ENCODE results near the gene DAAM2. TPM values are rescaled to one million over a fixed set of nuclear protein-coding genes. Genes with fewer than 3 reads are reported as not detected.

DAAM2 gene
- total and polyA plus RNA-seq, 2 donors (not counting 1 experiment from before 2014, with no cell fraction given) = 41.5 to 48.2 TPM

DNA sequence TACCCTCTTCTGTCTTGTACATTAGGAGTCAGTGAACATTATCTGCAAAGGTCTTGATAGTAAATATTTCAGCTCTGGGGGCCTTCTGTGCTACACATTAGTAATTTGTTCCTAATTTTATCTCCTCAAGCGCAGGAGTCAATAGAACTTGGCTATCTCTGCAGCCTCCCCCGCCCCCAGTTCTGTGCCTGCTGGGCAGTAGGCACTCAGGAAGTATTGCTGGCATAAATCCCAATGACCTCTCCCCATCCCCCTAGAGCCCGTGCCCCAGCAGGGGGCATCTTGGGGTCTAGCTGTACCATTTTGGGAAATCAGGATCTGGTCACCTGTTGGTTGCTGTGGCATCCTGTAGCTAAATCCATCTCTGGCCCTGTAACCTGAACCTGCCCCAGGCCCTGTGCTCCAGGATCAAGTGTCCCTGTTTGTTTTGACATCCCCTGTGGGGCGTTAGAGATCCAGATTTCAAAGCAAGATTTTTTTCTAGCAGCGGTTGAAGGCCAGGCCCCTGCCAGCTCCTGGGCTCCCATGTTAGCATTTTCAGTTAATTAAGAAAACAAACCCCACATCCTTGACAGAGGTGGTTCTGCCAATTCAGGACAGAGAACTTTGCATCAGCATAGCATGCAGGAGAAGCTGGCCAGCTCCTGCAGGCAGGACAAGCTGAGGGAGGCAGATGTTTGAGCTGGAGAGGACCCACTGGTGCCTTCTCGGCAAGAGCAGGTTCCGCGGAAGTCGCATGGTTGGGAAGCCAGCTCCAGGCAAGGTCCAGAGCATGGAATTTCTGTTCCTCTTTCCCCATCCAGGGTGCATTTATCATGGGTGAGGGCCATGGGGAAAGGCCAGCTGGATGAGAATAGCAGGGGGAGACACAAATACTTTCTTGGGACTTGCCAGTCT, 32.1 kb downstream of the DAAM2 start:
- Histone ChIP-seq H3K9me3 (ENCODE audit: control insufficient read depth, insufficient read depth, low read depth, low read length) (no peaks in the 10 kb centered on the region), H3K27me3 (ENCODE audit: control insufficient read depth, insufficient read depth, low read length) (no peaks in the 10 kb centered on the region), H3K36me3 (ENCODE audit: control insufficient read depth, insufficient read depth, low read length) (no peaks in the 10 kb centered on the region), H3K4me3 (replicated peaks in 1 of 4; ENCODE audit: control extremely low read depth in 1 of 4, insufficient read depth in 1 of 4, low read depth in 3 of 4, low read length in 4 of 4) (no peak overlapping the region), H4K20me1 (ENCODE audit: control insufficient read depth, extremely low read depth, insufficient read depth, low read length) (no peaks in the 10 kb centered on the region), H3K27ac (ENCODE audit: insufficient read depth, low read length) (no peak overlapping the region), H2AFZ (ENCODE audit: low read length) (no peak overlapping the region), H3K4me1 (ENCODE audit: control insufficient read depth, extremely low read depth, insufficient read depth, low read length) (peaks cover 10% of the 10 kb centered on the region), H3K4me2 (ENCODE audit: extremely low read depth, insufficient read depth, low read length) (no peak overlapping the region), H3K9ac (ENCODE audit: insufficient read depth, low read length) (no peak overlapping the region), H3K79me2 (ENCODE audit: control insufficient read depth, insufficient read depth, low read length) (peaks cover 1% of the 10 kb centered on the region)
- DNase-seq (ENCODE audit: low read depth in 2 of 2) = no peak
- TF ChIP-seq, protein P1, sequence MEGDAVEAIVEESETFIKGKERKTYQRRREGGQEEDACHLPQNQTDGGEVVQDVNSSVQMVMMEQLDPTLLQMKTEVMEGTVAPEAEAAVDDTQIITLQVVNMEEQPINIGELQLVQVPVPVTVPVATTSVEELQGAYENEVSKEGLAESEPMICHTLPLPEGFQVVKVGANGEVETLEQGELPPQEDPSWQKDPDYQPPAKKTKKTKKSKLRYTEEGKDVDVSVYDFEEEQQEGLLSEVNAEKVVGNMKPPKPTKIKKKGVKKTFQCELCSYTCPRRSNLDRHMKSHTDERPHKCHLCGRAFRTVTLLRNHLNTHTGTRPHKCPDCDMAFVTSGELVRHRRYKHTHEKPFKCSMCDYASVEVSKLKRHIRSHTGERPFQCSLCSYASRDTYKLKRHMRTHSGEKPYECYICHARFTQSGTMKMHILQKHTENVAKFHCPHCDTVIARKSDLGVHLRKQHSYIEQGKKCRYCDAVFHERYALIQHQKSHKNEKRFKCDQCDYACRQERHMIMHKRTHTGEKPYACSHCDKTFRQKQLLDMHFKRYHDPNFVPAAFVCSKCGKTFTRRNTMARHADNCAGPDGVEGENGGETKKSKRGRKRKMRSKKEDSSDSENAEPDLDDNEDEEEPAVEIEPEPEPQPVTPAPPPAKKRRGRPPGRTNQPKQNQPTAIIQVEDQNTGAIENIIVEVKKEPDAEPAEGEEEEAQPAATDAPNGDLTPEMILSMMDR (conservative IDR thresholded peaks at IDR 0.05 in 1 of 2, IDR thresholded peaks at IDR 0.05 in 1 of 2; ENCODE audit: low read depth in 1 of 2, low read length in 2 of 2) = no peak
- TF ChIP-seq EZH2 (IDR thresholded peaks at IDR 0.05; ENCODE audit: low read length, missing control alignments) = no peak

- H3K4me1 ChIP-seq (ENCODE audit: control insufficient read depth, extremely low read depth, insufficient read depth, low read length) = no peaks in the 10 kb centered on the region
- TF ChIP-seq, protein P1 (conservative IDR thresholded peaks at IDR 0.05 in 1 of 2, IDR thresholded peaks at IDR 0.05 in 1 of 2; ENCODE audit: low read depth in 1 of 2, low read length in 2 of 2) = no peak
- TF ChIP-seq EZH2 (IDR thresholded peaks at IDR 0.05; ENCODE audit: low read length, missing control alignments) = no peak
- H3K4me2 ChIP-seq (ENCODE audit: extremely low read depth, insufficient read depth, low read length) = no peak overlapping the region
- H3K27ac ChIP-seq (ENCODE audit: insufficient read depth, low read length) = no peak overlapping the region
- no peaks in the 10 kb centered on the region for H3K79me2 ChIP-seq (ENCODE audit: control insufficient read depth, insufficient read depth, low read length)
- H3K27me3 ChIP-seq (ENCODE audit: control insufficient read depth, insufficient read depth, low read length) = no peaks in the 10 kb centered on the region
- H3K9me3 ChIP-seq (ENCODE audit: control insufficient read depth, insufficient read depth, low read depth, low read length) = no peaks in the 10 kb centered on the region
- no peaks in the 10 kb centered on the region for H3K36me3 ChIP-seq (ENCODE audit: control insufficient read depth, insufficient read depth, low read length)
- H2AFZ ChIP-seq (ENCODE audit: low read length) = no peak overlapping the region
- H3K9ac ChIP-seq (ENCODE audit: insufficient read depth, low read length) = no peak overlapping the region
- no peak for DNase-seq (ENCODE audit: low read depth in 2 of 2)
- no peak overlapping the region for H3K4me3 ChIP-seq (replicated peaks in 1 of 4; ENCODE audit: control extremely low read depth in 1 of 4, insufficient read depth in 1 of 4, low read depth in 3 of 4, low read length in 4 of 4)
- H4K20me1 ChIP-seq (ENCODE audit: control insufficient read depth, extremely low read depth, insufficient read depth, low read length) = no peaks in the 10 kb centered on the region
Observed at GRCh38 chr6:39829331-39829730, 37.2 kb downstream of the DAAM2 start.

DNA sequence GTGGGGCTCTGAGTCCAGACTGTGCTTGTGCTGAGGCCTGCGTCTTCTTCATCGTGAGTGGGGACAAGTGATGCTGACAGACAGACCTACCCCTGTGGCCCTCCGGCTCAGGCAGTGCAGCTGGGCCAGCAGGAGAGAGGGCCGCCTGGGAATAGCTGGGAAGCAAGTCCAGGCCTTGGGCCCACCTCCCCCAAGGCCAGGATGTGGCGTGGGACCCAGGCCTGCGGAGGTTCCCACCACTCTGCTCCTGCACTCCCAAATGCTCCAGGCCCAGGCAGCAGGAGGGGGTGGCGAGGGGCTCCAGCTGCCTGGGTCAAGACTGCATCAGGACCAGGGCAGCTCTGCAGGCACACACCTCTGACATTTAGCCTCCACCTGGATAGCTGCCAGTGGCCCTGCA, 38.3 kb downstream of the DAAM2 start:
- Histone ChIP-seq H3K36me3 (ENCODE audit: control insufficient read depth, insufficient read depth, low read length) (no peaks in the 10 kb centered on the region), H3K4me3 (replicated peaks in 1 of 4; ENCODE audit: control extremely low read depth in 1 of 4, insufficient read depth in 1 of 4, low read depth in 3 of 4, low read length in 4 of 4) (no peak overlapping the region), H3K4me1 (ENCODE audit: control insufficient read depth, extremely low read depth, insufficient read depth, low read length) (no peaks in the 10 kb centered on the region), H4K20me1 (ENCODE audit: control insufficient read depth, extremely low read depth, insufficient read depth, low read length) (no peaks in the 10 kb centered on the region), H3K27ac (ENCODE audit: insufficient read depth, low read length) (no peak overlapping the region), H3K27me3 (ENCODE audit: control insufficient read depth, insufficient read depth, low read length) (no peaks in the 10 kb centered on the region), H3K9ac (ENCODE audit: insufficient read depth, low read length) (no peak overlapping the region), H3K9me3 (ENCODE audit: control insufficient read depth, insufficient read depth, low read depth, low read length) (no peaks in the 10 kb centered on the region), H3K79me2 (ENCODE audit: control insufficient read depth, insufficient read depth, low read length) (no peaks in the 10 kb centered on the region), H3K4me2 (ENCODE audit: extremely low read depth, insufficient read depth, low read length) (no peak overlapping the region), H2AFZ (ENCODE audit: low read length) (no peak overlapping the region)
- TF ChIP-seq, protein P1 (conservative IDR thresholded peaks at IDR 0.05 in 1 of 2, IDR thresholded peaks at IDR 0.05 in 1 of 2; ENCODE audit: low read depth in 1 of 2, low read length in 2 of 2) = no peak
- no peak for TF ChIP-seq EZH2 (IDR thresholded peaks at IDR 0.05; ENCODE audit: low read length, missing control alignments)
- no peak for DNase-seq (ENCODE audit: low read depth in 2 of 2)
